Glutamatergic neuron (in vitro differentiated cells): ENCODE data around the gene GRK4. TPM values are rescaled to one million over a fixed set of nuclear protein-coding genes. Genes with fewer than 3 reads are reported as not detected.

Experiments used
- DNase-seq: peaks from one replicate; pipeline ENCODE4 v3.0.0; 2022
- H3K27ac Mint-ChIP-seq: one replicate; pipeline ENCODE4 v1.8.0; 2020; ENCODE audit warnings: mild to moderate bottlenecking, mixed read lengths, inconsistent platforms; ENCODE audit not compliant: unreplicated experiment
- H3K27me3 Mint-ChIP-seq: one replicate; pipeline ENCODE4 v1.8.0; 2020; ENCODE audit warnings: mild to moderate bottlenecking, moderate library complexity, mixed read lengths, inconsistent platforms; ENCODE audit not compliant: unreplicated experiment
- H3K36me3 Mint-ChIP-seq: one replicate; pipeline ENCODE4 v1.8.0; 2020; ENCODE audit warnings: mild to moderate bottlenecking, mixed read lengths, inconsistent platforms; ENCODE audit not compliant: unreplicated experiment
- H3K4me1 Mint-ChIP-seq: one replicate; pipeline ENCODE4 v1.8.0; 2020; ENCODE audit warnings: mild to moderate bottlenecking, low read depth, mixed read lengths, inconsistent platforms; ENCODE audit not compliant: unreplicated experiment
- H3K4me3 Mint-ChIP-seq: one replicate; pipeline ENCODE4 v1.8.0; 2020; ENCODE audit warnings: mild to moderate bottlenecking, mixed read lengths, inconsistent platforms; ENCODE audit not compliant: unreplicated experiment
- H3K9me3 Mint-ChIP-seq: one replicate; pipeline ENCODE4 v1.8.0; 2020; ENCODE audit warnings: mild to moderate bottlenecking, moderate library complexity, mixed read lengths, inconsistent platforms; ENCODE audit not compliant: unreplicated experiment
- total RNA-seq: library from RNA; stranded (reverse); fragmentation: NEBNext Ultra II Directional; extraction: Animal tissue kit (Norgen Biotek cat#: 25700); gene quantifications from one replicate; pipeline ENCODE4 v1.2.1, GENCODE V29; 2021; ENCODE audit not compliant: unreplicated experiment
- TF ChIP-seq, protein P1 (sequence below): fragments of 200-600 bp; sonication (generic); IDR thresholded peaks from one replicate; pipeline ENCODE4 v1.5.0; 2021; ENCODE audit not compliant: partially characterized antibody, unreplicated experiment

The GRK4 gene
- total RNA-seq, 1 donor from 2014 or later: 34.5 TPM

- TF ChIP-seq, protein P1, sequence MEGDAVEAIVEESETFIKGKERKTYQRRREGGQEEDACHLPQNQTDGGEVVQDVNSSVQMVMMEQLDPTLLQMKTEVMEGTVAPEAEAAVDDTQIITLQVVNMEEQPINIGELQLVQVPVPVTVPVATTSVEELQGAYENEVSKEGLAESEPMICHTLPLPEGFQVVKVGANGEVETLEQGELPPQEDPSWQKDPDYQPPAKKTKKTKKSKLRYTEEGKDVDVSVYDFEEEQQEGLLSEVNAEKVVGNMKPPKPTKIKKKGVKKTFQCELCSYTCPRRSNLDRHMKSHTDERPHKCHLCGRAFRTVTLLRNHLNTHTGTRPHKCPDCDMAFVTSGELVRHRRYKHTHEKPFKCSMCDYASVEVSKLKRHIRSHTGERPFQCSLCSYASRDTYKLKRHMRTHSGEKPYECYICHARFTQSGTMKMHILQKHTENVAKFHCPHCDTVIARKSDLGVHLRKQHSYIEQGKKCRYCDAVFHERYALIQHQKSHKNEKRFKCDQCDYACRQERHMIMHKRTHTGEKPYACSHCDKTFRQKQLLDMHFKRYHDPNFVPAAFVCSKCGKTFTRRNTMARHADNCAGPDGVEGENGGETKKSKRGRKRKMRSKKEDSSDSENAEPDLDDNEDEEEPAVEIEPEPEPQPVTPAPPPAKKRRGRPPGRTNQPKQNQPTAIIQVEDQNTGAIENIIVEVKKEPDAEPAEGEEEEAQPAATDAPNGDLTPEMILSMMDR: no peak
- H3K27me3 Mint-ChIP-seq: peaks cover 5% of the 10 kb centered on the region
- H3K36me3 Mint-ChIP-seq: peaks cover 15% of the 10 kb centered on the region
- H3K27ac Mint-ChIP-seq: no peak overlapping the region
- H3K4me3 Mint-ChIP-seq: no peak overlapping the region
- DNase-seq: no peak
- peaks cover 9% of the 10 kb centered on the region for H3K4me1 Mint-ChIP-seq
- peaks cover 9% of the 10 kb centered on the region for H3K9me3 Mint-ChIP-seq
Measured at GRCh38 chr4:3021127-3021526, 57.8 kb downstream of the GRK4 start.

DNA sequence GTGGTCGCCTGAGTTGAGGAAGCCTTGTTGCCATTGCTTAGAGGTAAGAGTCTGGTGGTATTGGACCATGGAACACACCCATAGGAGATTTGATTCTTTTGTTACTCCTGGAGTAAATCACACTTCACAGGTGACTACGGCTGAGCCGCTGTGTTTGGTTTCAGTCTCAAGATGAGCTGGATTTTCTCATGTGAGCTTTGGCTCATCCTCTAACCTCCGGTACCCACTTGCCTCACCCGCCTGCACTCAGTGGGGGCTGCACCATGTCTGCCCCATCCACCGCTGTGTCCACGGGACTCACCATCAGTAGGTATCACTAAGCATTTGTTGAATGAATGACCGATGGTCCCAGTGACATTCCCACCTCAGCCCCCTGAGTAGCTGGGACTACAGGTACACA is 58.3 kb downstream of the GRK4 start:
- H3K9me3 Mint-ChIP-seq: peaks cover 9% of the 10 kb centered on the region
- H3K36me3 Mint-ChIP-seq: peaks cover 15% of the 10 kb centered on the region
- TF ChIP-seq, protein P1: no peak
- H3K27ac Mint-ChIP-seq: no peak overlapping the region
- no peak for DNase-seq
- H3K4me1 Mint-ChIP-seq: peaks cover 9% of the 10 kb centered on the region
- peaks cover 5% of the 10 kb centered on the region for H3K27me3 Mint-ChIP-seq
- no peak overlapping the region for H3K4me3 Mint-ChIP-seq

GRCh38 chr4:3022112-3022511 is 58.7 kb downstream of the GRK4 start:
- no peak overlapping the region for H3K4me3 Mint-ChIP-seq
- H3K36me3 Mint-ChIP-seq: peaks cover 15% of the 10 kb centered on the region
- TF ChIP-seq, protein P1: no peak
- peaks cover 3% of the 10 kb centered on the region for H3K27me3 Mint-ChIP-seq
- peaks cover 9% of the 10 kb centered on the region for H3K9me3 Mint-ChIP-seq
- no peak for DNase-seq
- no peak overlapping the region for H3K27ac Mint-ChIP-seq
- H3K4me1 Mint-ChIP-seq: peaks cover 4% of the 10 kb centered on the region

GRCh38 chr4:3022651-3023050 is 59.3 kb downstream of the GRK4 start:
- Mint-ChIP-seq H3K27me3 (peaks cover 3% of the 10 kb centered on the region), H3K27ac (no peak overlapping the region), H3K4me3 (no peak overlapping the region), H3K4me1 (peaks cover under 1% of the 10 kb centered on the region), H3K9me3 (peaks cover 8% of the 10 kb centered on the region), H3K36me3 (peaks cover 15% of the 10 kb centered on the region)
- TF ChIP-seq, protein P1: no peak
- no peak for DNase-seq

DNA sequence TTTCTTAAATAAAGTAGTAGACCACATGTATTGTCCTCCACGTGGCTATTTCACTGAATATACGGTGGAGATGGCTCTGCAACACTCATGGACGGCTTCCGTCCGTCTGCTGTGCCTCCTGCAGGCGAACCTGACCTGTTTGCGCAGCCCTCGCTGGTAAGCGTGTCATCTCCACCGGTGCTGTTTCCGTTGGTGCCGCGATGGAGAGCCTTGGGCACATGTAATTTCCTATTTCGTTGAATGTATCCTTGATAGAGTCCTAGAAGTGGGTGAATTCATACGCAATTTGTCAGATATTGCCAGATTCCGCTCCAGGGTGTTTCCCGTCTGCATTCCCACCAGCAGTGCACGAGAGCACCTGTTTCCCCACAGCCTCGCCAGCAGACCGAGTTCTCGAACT is 62.5 kb downstream of the GRK4 start:
- H3K9me3 Mint-ChIP-seq: peaks cover 8% of the 10 kb centered on the region
- H3K27me3 Mint-ChIP-seq: peaks cover 2% of the 10 kb centered on the region
- no peak overlapping the region for H3K27ac Mint-ChIP-seq
- H3K4me1 Mint-ChIP-seq: peaks cover 4% of the 10 kb centered on the region
- peaks cover 10% of the 10 kb centered on the region for H3K36me3 Mint-ChIP-seq
- no peak for DNase-seq
- TF ChIP-seq, protein P1: no peak
- no peak overlapping the region for H3K4me3 Mint-ChIP-seq
